K562 (cell line): ENCODE measurements around the gene EGFL7. TPM values are rescaled to one million over a fixed set of nuclear protein-coding genes. Genes with fewer than 3 reads are reported as not detected.
A peak's percentile ranks its signal among the peaks of the same experiment; 100 is the strongest.

Experiments
- ARID3A ChIP-seq: IDR thresholded peaks from 2 replicates; pipeline ENCODE4 v1.6.1; 2012; ENCODE audit warnings: low read depth, low read length, improper control_type of control experiment, borderline replicate concordance
- CBFA2T2 ChIP-seq: fragments of 450-650 bp; conservative IDR thresholded peaks from 2 replicates; pipeline ENCODE4 v1.6.1; 2017; ENCODE audit warnings: mild to moderate bottlenecking
- CBFB ChIP-seq: sonication (generic); formaldehyde crosslinking; IDR thresholded peaks from 2 replicates; pipeline ENCODE4 v1.4.0; 2020; ENCODE audit warnings: mild to moderate bottlenecking, missing genetic modification reagents
- CTBP1 ChIP-seq: fragments of 450-650 bp; IDR thresholded peaks from 2 replicates; pipeline ENCODE4 v1.6.1; 2016; ENCODE audit warnings: borderline replicate concordance
- DDX20 ChIP-seq: fragments of 450-650 bp; IDR thresholded peaks from 2 replicates; pipeline ENCODE4 v1.6.1; 2016; ENCODE audit warnings: missing genetic modification characterization, low read depth, mild to moderate bottlenecking, missing compliant biosample characterization, moderate library complexity
- EHMT2 ChIP-seq: fragments of 450-650 bp; IDR thresholded peaks from 2 replicates; pipeline ENCODE4 v1.6.1; 2018; ENCODE audit warnings: antibody characterized with exemption
- EZH2 ChIP-seq: IDR thresholded peaks from 2 replicates; pipeline ENCODE4 v1.6.1; 2012; ENCODE audit warnings: low read depth, mild to moderate bottlenecking, inconsistent platforms, low read length, borderline replicate concordance
- FOSL1 ChIP-seq: fragments of 200-800 bp; sonication (Bioruptor generic); conservative IDR thresholded peaks from 2 replicates; pipeline ENCODE4 v1.6.1; 2016; ENCODE audit warnings: missing genetic modification characterization, missing compliant biosample characterization
- HDAC3 ChIP-seq: fragments of 450-650 bp; IDR thresholded peaks from 2 replicates; pipeline ENCODE4 v1.6.1; 2018; ENCODE audit warnings: borderline replicate concordance, mild to moderate bottlenecking, moderate library complexity; ENCODE audit not compliant: partially characterized antibody
- HMBOX1 ChIP-seq: sonication (generic); IDR thresholded peaks from 2 replicates; pipeline ENCODE4 v1.6.1; 2016
- HNRNPL ChIP-seq: fragments of 200-400 bp; formaldehyde crosslinking; IDR thresholded peaks from 2 replicates; pipeline ENCODE4 v1.6.1; 2017; ENCODE audit warnings: low read depth, mild to moderate bottlenecking, low read length
- JUND ChIP-seq, 2 experiments: IDR thresholded peaks; 2 replicates in 1 of 2; 3 replicates in 1 of 2; pipeline ENCODE4 v1.6.1; 2011; ENCODE audit warnings: borderline replicate concordance in 2 of 2, low read depth in 2 of 2, low read length in 2 of 2, improper control_type of control experiment in 1 of 2, missing biosample characterization in 1 of 2, missing genetic modification characterization in 1 of 2, missing genetic modification reagents in 1 of 2
- KLF16 ChIP-seq: IDR thresholded peaks from 2 replicates; pipeline ENCODE4 v1.6.1; 2016; ENCODE audit warnings: antibody characterized with exemption
- KLF6 ChIP-seq: fragments of 250-450 bp; sonication (Bioruptor Pico); IDR thresholded peaks from 2 replicates; pipeline ENCODE4 v1.4.0; 2020; ENCODE audit warnings: mild to moderate bottlenecking, moderate library complexity, borderline replicate concordance
- MCM5 ChIP-seq: fragments of 450-650 bp; IDR thresholded peaks from 2 replicates; pipeline ENCODE4 v1.6.1; 2016; ENCODE audit warnings: low read depth
- NBN ChIP-seq: fragments of 450-650 bp; IDR thresholded peaks from 2 replicates; pipeline ENCODE4 v1.6.1; 2016; ENCODE audit warnings: low read depth, mild to moderate bottlenecking
- NR4A1 ChIP-seq, 2 experiments: fragments of 250-450 bp in 1 of 2; fragments of 450-650 bp in 1 of 2; sonication (Bioruptor Pico) in 1 of 2; IDR thresholded peaks; 2 replicates each; pipeline versions ENCODE4 v1.4.0 to v1.6.1; 2016 to 2020; ENCODE audit warnings: mild to moderate bottlenecking in 2 of 2, missing compliant biosample characterization in 1 of 2, missing genetic modification characterization in 1 of 2, moderate library complexity in 1 of 2
- PHB2 ChIP-seq: fragments of 450-650 bp; IDR thresholded peaks from 2 replicates; pipeline ENCODE4 v1.6.1; 2017; ENCODE audit warnings: low read depth
- POLR2B ChIP-seq: fragments of 450-650 bp; IDR thresholded peaks from 2 replicates; pipeline ENCODE4 v1.6.1; 2018; ENCODE audit warnings: low read depth; ENCODE audit not compliant: partially characterized antibody
- POLR3A ChIP-seq: IDR thresholded peaks from 2 replicates; pipeline ENCODE4 v1.6.1; 2011; ENCODE audit warnings: borderline replicate concordance, mild to moderate bottlenecking, moderate library complexity; ENCODE audit not compliant: insufficient read length, insufficient read depth; ENCODE audit errors: extremely low read depth
- SP1 ChIP-seq: sonication (generic); formaldehyde crosslinking; IDR thresholded peaks from 2 replicates; pipeline ENCODE4 v1.8.1; 2022; ENCODE audit warnings: mild to moderate bottlenecking, missing genetic modification reagents
- TAL1 ChIP-seq: fragments of 450-650 bp; IDR thresholded peaks from 2 replicates; pipeline ENCODE4 v1.6.1; 2016; ENCODE audit warnings: mild to moderate bottlenecking
- ZFX ChIP-seq: sonication (generic); formaldehyde crosslinking; IDR thresholded peaks from 2 replicates; pipeline ENCODE4 v1.8.0; 2022; ENCODE audit warnings: mild to moderate bottlenecking, missing genetic modification reagents, moderate library complexity
- ZNF121 ChIP-seq: sonication (generic); formaldehyde crosslinking; conservative IDR thresholded peaks from 2 replicates; pipeline ENCODE4 v1.8.0; 2022; ENCODE audit warnings: missing genetic modification reagents
- ZNF316 ChIP-seq: fragments of 450-650 bp; IDR thresholded peaks from 2 replicates; pipeline ENCODE4 v1.6.1; 2016
- ZNF778 ChIP-seq: fragments of 450-650 bp; formaldehyde crosslinking; IDR thresholded peaks from 2 replicates; pipeline ENCODE4 v1.4.0; 2020; ENCODE audit warnings: mild to moderate bottlenecking, moderate library complexity
- polyA plus RNA-seq, 8 experiments: library from polyadenylated mRNA; depleted of rRNA in 4 of 8; stranded (reverse) in 5 of 8; unstranded in 3 of 8; fragments of >200 nt; fragmentation: Nextera tagmentation in 2 of 8; fragmentation: Illumina TruSeq in 1 of 8; extraction: Ambion mirVana in 2 of 8; extraction: Trizol in 1 of 8; gene quantifications; 2 replicates each; pipeline versions ENCODE4 v1.2.1 to v1.2.3, GENCODE V29; 2011 to 2014; ENCODE audit warnings: inconsistent platforms in 1 of 8, missing spikeins in 1 of 8
- total RNA-seq, 7 experiments: library from RNA; depleted of rRNA in 6 of 7; stranded (reverse); fragments of >200 nt in 6 of 7; fragmentation: Illumina TruSeq in 2 of 7; extraction: Trizol in 2 of 7; gene quantifications; 2 replicates each; pipeline versions ENCODE4 v1.2.1 to v1.2.3, GENCODE V29; 2011 to 2021; ENCODE audit warnings: low replicate concordance in 1 of 7
- TF ChIP-seq, protein P1 (sequence below): fragments of 250-450 bp; sonication (Bioruptor Pico); IDR thresholded peaks from 2 replicates; pipeline ENCODE4 v1.4.0; 2020; ENCODE audit warnings: mild to moderate bottlenecking, moderate library complexity, borderline replicate concordance

The EGFL7 gene
- total and polyA plus RNA-seq, 9 of the 15 experiments (the other 6 are each of a cell fraction or from before 2014, with no cell fraction given) = 1.5 to 286 (median 55.5) TPM

DNA sequence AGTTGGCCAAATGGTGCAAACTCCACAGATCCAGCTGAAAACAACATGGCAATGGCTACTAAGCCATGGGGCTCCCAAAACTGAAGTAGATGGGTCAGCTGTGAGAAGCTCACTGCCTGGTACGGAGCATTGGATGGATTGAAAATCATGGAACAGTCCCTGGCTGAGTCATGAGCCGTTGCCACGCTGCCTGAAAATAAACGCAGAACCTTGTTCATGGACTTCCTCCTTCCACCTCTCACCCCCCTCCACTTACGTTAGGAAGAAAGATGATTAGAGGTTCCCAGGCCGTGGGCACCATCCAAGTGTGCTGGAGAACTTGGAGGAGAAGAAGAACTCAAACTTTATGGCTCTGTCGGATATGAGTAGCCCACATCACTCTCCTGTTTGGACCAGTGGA lies 42.8 kb downstream of the EGFL7 start (continued):
- no peak for TF ChIP-seq POLR3A
- TF ChIP-seq CBFA2T2 = no peak
- TF ChIP-seq ZFX (CRISPR knock-in tag) = no peak
- TF ChIP-seq ZNF316 = no peak
- TF ChIP-seq EZH2 = no peak
- TF ChIP-seq POLR2B = no peak
- TF ChIP-seq HDAC3 = no peak
- TF ChIP-seq EHMT2 = no peak
- TF ChIP-seq SP1 (CRISPR knock-in tag) = no peak
- no peak for TF ChIP-seq KLF16
- peak; percentile 26; the same call in 1 of the 2 replicates for TF ChIP-seq CTBP1
- no peak for TF ChIP-seq KLF6 (CRISPR knock-in tag)
- no peak for TF ChIP-seq HNRNPL
- no peak for TF ChIP-seq ARID3A
- TF ChIP-seq DDX20 (tag) = no peak
- TF ChIP-seq ZNF778 (CRISPR knock-in tag) = no peak
- no peak for TF ChIP-seq TAL1
- no peak for TF ChIP-seq NBN
- TF ChIP-seq HMBOX1 = no peak
- TF ChIP-seq, protein P1, sequence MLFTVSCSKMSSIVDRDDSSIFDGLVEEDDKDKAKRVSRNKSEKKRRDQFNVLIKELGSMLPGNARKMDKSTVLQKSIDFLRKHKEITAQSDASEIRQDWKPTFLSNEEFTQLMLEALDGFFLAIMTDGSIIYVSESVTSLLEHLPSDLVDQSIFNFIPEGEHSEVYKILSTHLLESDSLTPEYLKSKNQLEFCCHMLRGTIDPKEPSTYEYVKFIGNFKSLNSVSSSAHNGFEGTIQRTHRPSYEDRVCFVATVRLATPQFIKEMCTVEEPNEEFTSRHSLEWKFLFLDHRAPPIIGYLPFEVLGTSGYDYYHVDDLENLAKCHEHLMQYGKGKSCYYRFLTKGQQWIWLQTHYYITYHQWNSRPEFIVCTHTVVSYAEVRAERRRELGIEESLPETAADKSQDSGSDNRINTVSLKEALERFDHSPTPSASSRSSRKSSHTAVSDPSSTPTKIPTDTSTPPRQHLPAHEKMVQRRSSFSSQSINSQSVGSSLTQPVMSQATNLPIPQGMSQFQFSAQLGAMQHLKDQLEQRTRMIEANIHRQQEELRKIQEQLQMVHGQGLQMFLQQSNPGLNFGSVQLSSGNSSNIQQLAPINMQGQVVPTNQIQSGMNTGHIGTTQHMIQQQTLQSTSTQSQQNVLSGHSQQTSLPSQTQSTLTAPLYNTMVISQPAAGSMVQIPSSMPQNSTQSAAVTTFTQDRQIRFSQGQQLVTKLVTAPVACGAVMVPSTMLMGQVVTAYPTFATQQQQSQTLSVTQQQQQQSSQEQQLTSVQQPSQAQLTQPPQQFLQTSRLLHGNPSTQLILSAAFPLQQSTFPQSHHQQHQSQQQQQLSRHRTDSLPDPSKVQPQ (CRISPR knock-in tag) = no peak
- TF ChIP-seq PHB2 = no peak
- no peak for TF ChIP-seq NR4A1 (CRISPR knock-in tag; IDR thresholded peaks at IDR 0.05)
- no peak for TF ChIP-seq NR4A1 (tag; IDR thresholded peaks at IDR 0.05)
- TF ChIP-seq FOSL1 = peak; percentile 74
- TF ChIP-seq CBFB (CRISPR knock-in tag) = no peak
- TF ChIP-seq MCM5 = no peak
- no peak for TF ChIP-seq ZNF121 (CRISPR knock-in tag)
- TF ChIP-seq JUND (IDR thresholded peaks at IDR 0.05; ENCODE audit: borderline replicate concordance, low read depth, low read length) = peak; percentile 58
- peak; percentile 70; the same call in 2 of the 3 replicates for TF ChIP-seq JUND (tag; IDR thresholded peaks at IDR 0.05; ENCODE audit: borderline replicate concordance, low read depth, low read length)
